Endodermal cell (in vitro differentiated cells): ENCODE measurements around the gene ACOT4. TPM values are rescaled to one million over a fixed set of nuclear protein-coding genes. Genes with fewer than 3 reads are reported as not detected.
A peak's percentile ranks its signal among the peaks of the same experiment; 100 is the strongest.

Source experiments
- DNase-seq: peaks from one replicate; pipeline ENCODE4 v3.0.0-alpha.2; 2017
- H3K27ac ChIP-seq: 2 replicates; pipeline ENCODE4 v1.5.1; 2013; ENCODE audit warnings: mild to moderate bottlenecking, low read depth, low read length, moderate library complexity
- H3K27me3 ChIP-seq: 2 replicates; pipeline ENCODE4 v1.6.1; 2013; ENCODE audit warnings: mild to moderate bottlenecking, low read length, moderate library complexity; ENCODE audit not compliant: insufficient read depth, control insufficient read depth, poor library complexity, severe bottlenecking
- H3K36me3 ChIP-seq: 2 replicates; pipeline ENCODE4 v1.7.0; 2013; ENCODE audit warnings: mild to moderate bottlenecking, low read length, moderate library complexity; ENCODE audit not compliant: control insufficient read depth, insufficient read depth
- H3K4me1 ChIP-seq: one replicate; pipeline ENCODE4 v1.7.0; 2013; ENCODE audit warnings: low read length; ENCODE audit not compliant: control insufficient read depth, insufficient read depth
- H3K4me3 ChIP-seq: 2 replicates; pipeline ENCODE4 v1.5.1; 2013; ENCODE audit warnings: mild to moderate bottlenecking, low read length, moderate library complexity
- H3K9ac ChIP-seq: 2 replicates; pipeline ENCODE4 v1.6.1; 2013; ENCODE audit warnings: mild to moderate bottlenecking, low read length, moderate library complexity; ENCODE audit not compliant: poor library complexity, severe bottlenecking; ENCODE audit errors: extremely low read depth
- H3K9me3 ChIP-seq: 2 replicates; pipeline ENCODE4 v1.6.1; 2013; ENCODE audit warnings: mild to moderate bottlenecking, low read length, moderate library complexity; ENCODE audit not compliant: control insufficient read depth
- H3K27ac Mint-ChIP-seq: 2 replicates; pipeline ENCODE4 v1.8.0; 2020; ENCODE audit warnings: mixed read lengths
- H3K27me3 Mint-ChIP-seq: 2 replicates; pipeline ENCODE4 v1.8.0; 2021; ENCODE audit warnings: mild to moderate bottlenecking, mixed read lengths; ENCODE audit not compliant: insufficient read depth
- H3K36me3 Mint-ChIP-seq: 2 replicates; pipeline ENCODE4 v1.8.0; 2020; ENCODE audit warnings: low read depth, mixed read lengths
- H3K4me1 Mint-ChIP-seq: 2 replicates; pipeline ENCODE4 v1.8.0; 2020; ENCODE audit warnings: mixed read lengths
- H3K4me3 Mint-ChIP-seq: 2 replicates; pipeline ENCODE4 v1.8.0; 2020; ENCODE audit warnings: mild to moderate bottlenecking, moderate library complexity, mixed read lengths
- H3K9me3 Mint-ChIP-seq: 2 replicates; pipeline ENCODE4 v1.8.0; 2020; ENCODE audit warnings: mild to moderate bottlenecking, mixed read lengths
- CTCF ChIP-seq: fragments of 200-600 bp; sonication (generic); conservative IDR thresholded peaks from 2 replicates; pipeline ENCODE4 v1.5.0; 2021; ENCODE audit warnings: antibody characterized with exemption, mild to moderate bottlenecking
- WGBS, 2 experiments: methylation state at CpG; one replicate each; pipeline versions ENCODE4 v1.1.5 to v1.1.7; 2013; ENCODE audit warnings: missing lambda C conversion rate in 2 of 2, mixed read lengths in 1 of 2; ENCODE audit not compliant: insufficient coverage in 1 of 2, insufficient read length in 1 of 2; 5-methylcytosine and 5-hydroxymethylcytosine counted together
- total RNA-seq, 2 donors: library from RNA; stranded (reverse); fragmentation: NEBNext Ultra II Directional in 1 of 2; extraction: Animal tissue kit (Norgen Biotek cat#: 25700) in 1 of 2; gene quantifications; 2 replicates in 1 of 2; 3 replicates in 1 of 2; pipeline ENCODE4 v1.2.1, GENCODE V29; 2021

ACOT4 gene
- total RNA-seq, 2 donors from 2014 or later: 0.97 to 2.0 TPM

GRCh38 chr14:73620268-73620667 is 28.6 kb downstream of the ACOT4 start:
- Mint-ChIP-seq H3K27ac (no peak overlapping the region), H3K36me3 (no peaks in the 10 kb centered on the region), H3K4me3 (no peak overlapping the region), H3K4me1 (peaks cover 5% of the 10 kb centered on the region), H3K27me3 (no peaks in the 10 kb centered on the region), H3K9me3 (peaks cover 2% of the 10 kb centered on the region)
- Histone ChIP-seq H3K9ac (no peak overlapping the region), H3K9me3 (no peaks in the 10 kb centered on the region), H3K27me3 (no peaks in the 10 kb centered on the region), H3K36me3 (no peaks in the 10 kb centered on the region), H3K27ac (no peak overlapping the region), H3K4me3 (no peak overlapping the region), H3K4me1 (peaks cover 4% of the 10 kb centered on the region)
- 92 to 95% methylated on average over 6 to 10 of the region's 10 CpGs for WGBS, 2 experiments
- DNase-seq: no peak
- TF ChIP-seq CTCF: no peak

GRCh38 chr14:73623504-73624054 is 31.9 kb downstream of the ACOT4 start:
- H3K9me3 Mint-ChIP-seq: peaks cover 2% of the 10 kb centered on the region
- peak; percentile 60 for DNase-seq
- 91 to 96% methylated on average over 2 to 4 of the region's 4 CpGs for WGBS, 2 experiments

GRCh38 chr14:73625706-73626105 is 34.0 kb downstream of the ACOT4 start:
- Histone ChIP-seq H3K4me1 (no peaks in the 10 kb centered on the region), H3K4me3 (no peak overlapping the region), H3K27ac (no peak overlapping the region), H3K27me3 (no peaks in the 10 kb centered on the region), H3K9ac (no peak overlapping the region), H3K36me3 (no peaks in the 10 kb centered on the region), H3K9me3 (no peaks in the 10 kb centered on the region)
- DNase-seq: no peak
- H3K27ac Mint-ChIP-seq: no peak overlapping the region
- H3K4me3 Mint-ChIP-seq: no peak overlapping the region
- WGBS, 2 experiments: 84 to 86% methylated on average over 1 of the region's 1 CpG
- no peaks in the 10 kb centered on the region for H3K36me3 Mint-ChIP-seq
- no peaks in the 10 kb centered on the region for H3K4me1 Mint-ChIP-seq
- H3K9me3 Mint-ChIP-seq: peaks cover 2% of the 10 kb centered on the region
- TF ChIP-seq CTCF: no peak
- H3K27me3 Mint-ChIP-seq: no peaks in the 10 kb centered on the region

More at GRCh38 chr14:73623504-73624054, 31.9 kb downstream of the ACOT4 start:
- Histone ChIP-seq H3K36me3 (no peaks in the 10 kb centered on the region), H3K4me1 (no peaks in the 10 kb centered on the region), H3K4me3 (no peak overlapping the region), H3K27me3 (no peaks in the 10 kb centered on the region), H3K27ac (no peak overlapping the region), H3K9ac (no peak overlapping the region), H3K9me3 (no peaks in the 10 kb centered on the region)
- H3K4me1 Mint-ChIP-seq: no peaks in the 10 kb centered on the region
- no peak for TF ChIP-seq CTCF
- peak overlapping the region; percentile 58 for H3K27ac Mint-ChIP-seq
- H3K36me3 Mint-ChIP-seq: no peaks in the 10 kb centered on the region
- H3K4me3 Mint-ChIP-seq: no peak overlapping the region
- H3K27me3 Mint-ChIP-seq: no peaks in the 10 kb centered on the region
